H9 (cell line): Measurements from ENCODE around the gene CDH23. TPM values are rescaled to one million over a fixed set of nuclear protein-coding genes. Genes with fewer than 3 reads are reported as not detected.

Experiments
- DNase-seq: peaks from one replicate; pipeline ENCODE4 v3.0.0-alpha.2; 2017
- H2AFZ ChIP-seq: one replicate; pipeline ENCODE4 v1.6.1; 2013; ENCODE audit warnings: mild to moderate bottlenecking, low read length, control low read depth, moderate library complexity
- H2AK5ac ChIP-seq: 2 replicates; pipeline ENCODE4 v1.6.1; 2013; ENCODE audit warnings: low read length, control low read depth, mixed read lengths; ENCODE audit not compliant: insufficient read length
- H2BK120ac ChIP-seq: one replicate; pipeline ENCODE4 v1.6.1; 2013; ENCODE audit warnings: low read depth, mild to moderate bottlenecking, low read length, control low read depth, inconsistent platforms; ENCODE audit not compliant: poor library complexity, severe bottlenecking
- H2BK12ac ChIP-seq: 2 replicates; pipeline ENCODE4 v1.6.1; 2013; ENCODE audit warnings: low read length, control low read depth, mixed read lengths, low read depth; ENCODE audit not compliant: insufficient read length
- H2BK15ac ChIP-seq: 2 replicates; pipeline ENCODE4 v1.6.1; 2013; ENCODE audit warnings: low read depth, low read length, control low read depth
- H2BK20ac ChIP-seq: one replicate; pipeline ENCODE4 v1.6.1; 2013; ENCODE audit warnings: low read depth, mild to moderate bottlenecking, low read length, control low read depth, inconsistent platforms; ENCODE audit not compliant: poor library complexity, severe bottlenecking
- H2BK5ac ChIP-seq: 2 replicates; pipeline ENCODE4 v1.6.1; 2013; ENCODE audit warnings: low read length, control low read depth, mixed read lengths; ENCODE audit not compliant: insufficient read length
- H3K14ac ChIP-seq: 2 replicates; pipeline ENCODE4 v1.6.1; 2013; ENCODE audit warnings: low read length, control low read depth; ENCODE audit not compliant: insufficient read depth
- H3K18ac ChIP-seq: 2 replicates; pipeline ENCODE4 v1.6.1; 2013; ENCODE audit warnings: low read depth, mild to moderate bottlenecking, mixed read lengths, low read length, control low read depth; ENCODE audit not compliant: insufficient read length
- H3K23ac ChIP-seq: 2 replicates; pipeline ENCODE4 v1.6.1; 2013; ENCODE audit warnings: low read length, control low read depth, mixed read lengths, low read depth; ENCODE audit not compliant: insufficient read length
- H3K23me2 ChIP-seq: 2 replicates; pipeline ENCODE4 v1.6.1; 2013; ENCODE audit warnings: low read depth, mild to moderate bottlenecking, mixed read lengths, low read length, control low read depth; ENCODE audit not compliant: insufficient read length, poor library complexity, severe bottlenecking
- H3K27ac ChIP-seq: 2 replicates; pipeline ENCODE4 v1.5.1; 2013; ENCODE audit warnings: low read length, control low read depth, mixed read lengths, low read depth; ENCODE audit not compliant: insufficient read length
- H3K27me3 ChIP-seq: 2 replicates; pipeline ENCODE4 v1.6.1; 2013; ENCODE audit warnings: low read length, control low read depth, inconsistent platforms; ENCODE audit not compliant: insufficient read depth
- H3K4ac ChIP-seq: 2 replicates; pipeline ENCODE4 v1.6.1; 2013; ENCODE audit warnings: low read depth, mild to moderate bottlenecking, control low read depth, inconsistent platforms, low read length, moderate library complexity
- H3K4me1 ChIP-seq: 2 replicates; pipeline ENCODE4 v1.6.1; 2013; ENCODE audit warnings: low read length, control low read depth, inconsistent platforms; ENCODE audit not compliant: insufficient read depth
- H3K4me2 ChIP-seq: 2 replicates; pipeline ENCODE4 v1.6.1; 2013; ENCODE audit warnings: low read length, control low read depth, mixed read lengths; ENCODE audit not compliant: insufficient read length, insufficient read depth
- H3K56ac ChIP-seq: 2 replicates; pipeline ENCODE4 v1.6.1; 2013; ENCODE audit warnings: low read depth, mild to moderate bottlenecking, mixed read lengths, low read length, control low read depth; ENCODE audit not compliant: insufficient read length
- H3K79me1 ChIP-seq: 2 replicates; pipeline ENCODE4 v1.6.1; 2013; ENCODE audit warnings: low read depth, mild to moderate bottlenecking, moderate library complexity, low read length, control low read depth, inconsistent platforms; ENCODE audit not compliant: insufficient read depth, poor library complexity, severe bottlenecking
- H3K79me2 ChIP-seq: 2 replicates; pipeline ENCODE4 v1.6.1; 2013; ENCODE audit warnings: low read length, control low read depth, inconsistent platforms; ENCODE audit not compliant: insufficient read depth
- H3K9ac ChIP-seq: 2 replicates; pipeline ENCODE4 v1.6.1; 2013; ENCODE audit warnings: low read length, control low read depth, mixed read lengths; ENCODE audit not compliant: insufficient read length; ENCODE audit errors: extremely low read depth
- H3K9me3 ChIP-seq: one replicate; pipeline ENCODE4 v1.6.1; 2013; ENCODE audit warnings: low read depth, low read length, inconsistent platforms; ENCODE audit not compliant: control insufficient read depth
- H3T11ph ChIP-seq: one replicate; pipeline ENCODE4 v1.6.1; 2013; ENCODE audit warnings: mild to moderate bottlenecking, low read length, control low read depth, inconsistent platforms
- H4K20me1 ChIP-seq: one replicate; pipeline ENCODE4 v1.6.1; 2013; ENCODE audit not compliant: control insufficient read depth, insufficient read length, insufficient read depth
- H4K5ac ChIP-seq: 2 replicates; pipeline ENCODE4 v1.6.1; 2013; ENCODE audit warnings: low read depth, mild to moderate bottlenecking, mixed read lengths, low read length, control low read depth; ENCODE audit not compliant: insufficient read length
- H4K8ac ChIP-seq: replicated peaks from 2 replicates; pipeline ENCODE4 v1.6.1; 2013; ENCODE audit warnings: low read length, control low read depth, mixed read lengths, low read depth; ENCODE audit not compliant: insufficient read length
- H4K91ac ChIP-seq: 2 replicates; pipeline ENCODE4 v1.6.1; 2013; ENCODE audit warnings: low read depth, mild to moderate bottlenecking, moderate library complexity, mixed read lengths, low read length, control low read depth; ENCODE audit not compliant: insufficient read length
- H3K27ac Mint-ChIP-seq, 3 experiments: 2 replicates in 2 of 3; 3 replicates in 1 of 3; pipeline ENCODE4 v1.8.0; 2020 to 2021; ENCODE audit warnings: mixed read lengths in 3 of 3, mild to moderate bottlenecking in 1 of 3, moderate library complexity in 1 of 3
- H3K27me3 Mint-ChIP-seq: 2 replicates; pipeline ENCODE4 v1.8.0; 2021; ENCODE audit warnings: low read depth, mild to moderate bottlenecking, moderate library complexity, mixed read lengths
- H3K36me3 Mint-ChIP-seq, 3 experiments: 2 replicates in 2 of 3; 3 replicates in 1 of 3; pipeline ENCODE4 v1.8.0; 2020 to 2021; ENCODE audit warnings: low read depth in 3 of 3, mixed read lengths in 3 of 3; ENCODE audit not compliant: insufficient read depth in 1 of 3
- H3K4me1 Mint-ChIP-seq, 2 experiments: 2 replicates each; pipeline ENCODE4 v1.8.0; 2020; ENCODE audit warnings: mixed read lengths in 2 of 2
- H3K4me3 Mint-ChIP-seq, 2 experiments: 2 replicates in 1 of 2; 3 replicates in 1 of 2; pipeline ENCODE4 v1.8.0; 2020 to 2021; ENCODE audit warnings: mild to moderate bottlenecking in 2 of 2, mixed read lengths in 2 of 2, moderate library complexity in 1 of 2
- H3K9me3 Mint-ChIP-seq, 2 experiments: 2 replicates in 1 of 2; 3 replicates in 1 of 2; pipeline ENCODE4 v1.8.0; 2020; ENCODE audit warnings: mild to moderate bottlenecking in 2 of 2, mixed read lengths in 2 of 2, moderate library complexity in 1 of 2
- CTCF ChIP-seq: fragments of 200-600 bp; sonication (generic); conservative IDR thresholded peaks from 3 replicates; pipeline ENCODE4 v1.8.0; 2021; ENCODE audit warnings: antibody characterized with exemption, mild to moderate bottlenecking
- WGBS: extraction: QIAGEN DNeasy Blood & Tissue Kit; methylation state at CpG from one replicate; pipeline ENCODE4 v1.1.7; 2013; ENCODE audit warnings: missing lambda C conversion rate, low lambda C conversion rate, mixed read lengths; ENCODE audit not compliant: insufficient read length; ENCODE audit errors: extremely low coverage; 5-methylcytosine and 5-hydroxymethylcytosine counted together
- total RNA-seq: library from RNA; stranded (reverse); gene quantifications from 2 replicates; pipeline ENCODE4 v1.2.1, GENCODE V29; 2021

Gene CDH23
- total RNA-seq, 1 experiment from 2014 or later, result 2.1 TPM

- Histone ChIP-seq H3K4me2 (no peak overlapping the region), H2BK5ac (no peak overlapping the region), H3K4ac (no peak overlapping the region), H3K23me2 (no peaks in the 10 kb centered on the region), H3T11ph (no peak overlapping the region), H2BK120ac (no peak overlapping the region), H4K8ac (no peak overlapping the region), H2BK15ac (no peak overlapping the region), H3K79me2 (no peaks in the 10 kb centered on the region), H4K5ac (no peak overlapping the region), H2AK5ac (no peak overlapping the region), H3K23ac (no peak overlapping the region), H2BK12ac (no peak overlapping the region), H2BK20ac (no peak overlapping the region), H3K18ac (no peak overlapping the region), H3K9me3 (no peaks in the 10 kb centered on the region), H3K27me3 (no peaks in the 10 kb centered on the region), H3K14ac (no peak overlapping the region), H4K91ac (no peak overlapping the region), H3K9ac (no peak overlapping the region), H2AFZ (no peak overlapping the region), H4K20me1 (no peaks in the 10 kb centered on the region), H3K79me1 (no peaks in the 10 kb centered on the region), H3K56ac (no peak overlapping the region), H3K4me1 (peaks cover 5% of the 10 kb centered on the region; the same call in 1 of the 2 replicates), H3K27ac (no peak overlapping the region)
- no peak for DNase-seq
- no CpG with 5 or more reads among the region's 13 CpGs for WGBS
- Mint-ChIP-seq H3K4me3 (no peak overlapping the region; a peak in 1 of 5 replicates), H3K36me3 (peaks cover 4 to 5% (median 4%) of the 10 kb centered on the region in 3 experiments), H3K27ac (no peak overlapping the region; a peak in 2 of 7 replicates), H3K4me1 (peaks cover 32 to 34% of the 10 kb centered on the region in 2 experiments), H3K9me3 (peaks cover 7 to 11% of the 10 kb centered on the region in 2 experiments), H3K27me3 (peaks cover 9% of the 10 kb centered on the region)
- no peak for TF ChIP-seq CTCF
These were observed 289.0 kb downstream of the CDH23 start for GRCh38 chr10:71685554-71686232.
